ENCODE results near the gene JARID2.
A peak's percentile ranks its signal among the peaks of the same experiment; 100 is the strongest.

JARID2 gene

DNA sequence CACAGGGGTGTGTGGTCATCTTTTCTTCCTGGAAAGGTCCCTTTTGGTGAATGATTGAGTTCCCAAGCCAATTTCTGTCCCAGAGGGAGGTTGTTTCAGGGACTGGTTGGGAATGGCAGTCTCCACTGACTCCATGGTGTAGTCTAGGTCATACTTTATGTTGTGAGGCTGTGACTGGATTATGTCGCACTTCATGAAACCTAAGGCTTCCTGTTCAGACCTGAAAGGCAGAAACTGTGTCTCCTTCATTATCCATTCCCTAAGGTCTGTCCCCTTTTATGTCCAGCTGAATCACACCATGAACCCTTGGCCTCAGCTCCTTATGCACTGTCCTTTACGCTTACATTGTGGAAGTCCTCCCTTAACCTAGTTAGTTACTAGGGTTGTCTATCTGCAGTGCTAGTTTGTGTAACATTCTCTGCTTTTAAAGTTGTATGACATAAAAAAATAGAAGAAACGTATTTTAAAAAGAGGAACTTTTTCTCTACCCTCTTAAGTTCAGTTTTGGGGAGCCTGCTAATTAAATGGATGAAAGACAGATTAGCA lies 191.3 kb downstream of the JARID2 start:
- DNase-seq (ENCODE audit: low read depth, low spot score): no peak
- H3K4me3 ChIP-seq (ENCODE audit: low read depth, low read length): no peak overlapping the region
- in situ Hi-C loops (cut with HindIII; ENCODE audit: low sequenced_read_pairs): no loop called here
- TF ChIP-seq, protein P1, sequence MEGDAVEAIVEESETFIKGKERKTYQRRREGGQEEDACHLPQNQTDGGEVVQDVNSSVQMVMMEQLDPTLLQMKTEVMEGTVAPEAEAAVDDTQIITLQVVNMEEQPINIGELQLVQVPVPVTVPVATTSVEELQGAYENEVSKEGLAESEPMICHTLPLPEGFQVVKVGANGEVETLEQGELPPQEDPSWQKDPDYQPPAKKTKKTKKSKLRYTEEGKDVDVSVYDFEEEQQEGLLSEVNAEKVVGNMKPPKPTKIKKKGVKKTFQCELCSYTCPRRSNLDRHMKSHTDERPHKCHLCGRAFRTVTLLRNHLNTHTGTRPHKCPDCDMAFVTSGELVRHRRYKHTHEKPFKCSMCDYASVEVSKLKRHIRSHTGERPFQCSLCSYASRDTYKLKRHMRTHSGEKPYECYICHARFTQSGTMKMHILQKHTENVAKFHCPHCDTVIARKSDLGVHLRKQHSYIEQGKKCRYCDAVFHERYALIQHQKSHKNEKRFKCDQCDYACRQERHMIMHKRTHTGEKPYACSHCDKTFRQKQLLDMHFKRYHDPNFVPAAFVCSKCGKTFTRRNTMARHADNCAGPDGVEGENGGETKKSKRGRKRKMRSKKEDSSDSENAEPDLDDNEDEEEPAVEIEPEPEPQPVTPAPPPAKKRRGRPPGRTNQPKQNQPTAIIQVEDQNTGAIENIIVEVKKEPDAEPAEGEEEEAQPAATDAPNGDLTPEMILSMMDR (IDR thresholded peaks at IDR 0.05; ENCODE audit: low read depth, low read length): no peak

GRCh38 chr6:15439410-15440025 lies 193.6 kb downstream of the JARID2 start:
- in situ Hi-C loops (cut with HindIII; ENCODE audit: low sequenced_read_pairs): no loop called here
- DNase-seq (ENCODE audit: low read depth, low spot score): no peak
- H3K4me3 ChIP-seq (ENCODE audit: low read depth, low read length): no peak overlapping the region
- TF ChIP-seq, protein P1 (IDR thresholded peaks at IDR 0.05; ENCODE audit: low read depth, low read length): no peak

- DNase-seq (ENCODE audit: low read depth, low spot score): no peak
- in situ Hi-C loops (cut with HindIII; ENCODE audit: low sequenced_read_pairs): no loop called here
Observed at GRCh38 chr6:15440040-15440439, 194.2 kb downstream of the JARID2 start.

DNA sequence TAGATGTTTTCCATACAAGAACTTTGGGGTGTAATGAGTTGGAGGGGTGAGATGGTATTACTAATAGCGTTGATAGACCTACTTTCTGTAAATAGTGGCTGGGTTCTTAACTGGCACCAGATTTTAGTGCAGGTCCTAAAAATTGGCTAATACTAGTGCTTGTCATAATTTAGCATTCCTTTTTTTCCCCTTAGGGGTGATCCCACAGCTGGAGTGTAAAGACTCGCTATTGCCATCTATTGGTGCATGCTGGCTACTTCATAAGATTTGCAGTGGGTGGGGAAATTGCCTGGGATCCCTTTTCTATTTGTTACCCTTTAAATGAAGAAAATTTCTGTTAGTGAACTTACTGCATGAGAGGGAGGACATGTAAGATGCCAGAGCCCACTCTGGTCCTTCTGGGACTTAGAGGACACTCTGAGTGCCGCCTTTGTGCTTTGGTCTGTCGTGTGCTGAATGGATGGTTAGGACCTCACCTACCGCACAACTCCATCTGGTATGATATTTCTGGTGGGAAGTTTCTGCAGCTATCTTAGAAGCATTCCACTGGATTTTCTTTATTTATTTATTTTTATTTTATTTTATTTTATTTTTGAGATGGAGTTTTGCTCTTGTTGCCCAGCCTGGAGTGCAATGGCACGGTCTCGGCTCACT lies 195.5 kb downstream of the JARID2 start:
- in situ Hi-C loops (cut with HindIII; ENCODE audit: low sequenced_read_pairs): no loop called here
- peak; percentile 65 for DNase-seq (ENCODE audit: low read depth, low spot score)
- H3K4me3 ChIP-seq (ENCODE audit: low read depth, low read length): no peak overlapping the region
- TF ChIP-seq, protein P1 (IDR thresholded peaks at IDR 0.05; ENCODE audit: low read depth, low read length): peak; percentile 91

More at GRCh38 chr6:15440040-15440439, 194.2 kb downstream of the JARID2 start:
- TF ChIP-seq, protein P1 (IDR thresholded peaks at IDR 0.05; ENCODE audit: low read depth, low read length): no peak
- H3K4me3 ChIP-seq (ENCODE audit: low read depth, low read length): no peak overlapping the region

- DNase-seq (ENCODE audit: low read depth, low spot score): no peak
- no peak overlapping the region for H3K4me3 ChIP-seq (ENCODE audit: low read depth, low read length)
- TF ChIP-seq, protein P1 (IDR thresholded peaks at IDR 0.05; ENCODE audit: low read depth, low read length): no peak
- in situ Hi-C loops (cut with HindIII; ENCODE audit: low sequenced_read_pairs): no loop called here
Observed at GRCh38 chr6:15441981-15442380, 196.1 kb downstream of the JARID2 start.

DNA sequence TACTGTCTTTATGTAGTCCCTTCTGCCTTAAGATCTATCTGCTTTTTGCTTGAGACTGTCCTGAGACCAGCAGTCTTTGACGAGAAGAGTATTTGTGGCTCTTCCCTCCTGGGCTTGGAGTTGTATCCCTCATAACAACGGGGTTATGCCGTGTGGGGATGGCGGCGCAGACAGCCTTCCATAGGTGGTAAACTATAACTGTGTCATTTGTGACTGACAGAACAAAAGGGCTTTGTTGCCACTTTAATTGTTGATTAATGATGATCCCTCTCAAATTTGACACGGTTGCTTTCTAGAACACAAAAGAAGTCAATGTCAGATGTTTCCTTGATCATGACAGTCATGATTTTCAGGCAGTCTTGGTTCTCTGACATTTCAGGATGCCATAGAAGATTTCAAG lies 196.6 kb downstream of the JARID2 start:
- DNase-seq (ENCODE audit: low read depth, low spot score): no peak
- in situ Hi-C loops (cut with HindIII; ENCODE audit: low sequenced_read_pairs): no loop called here
- TF ChIP-seq, protein P1 (IDR thresholded peaks at IDR 0.05; ENCODE audit: low read depth, low read length): no peak
- H3K4me3 ChIP-seq (ENCODE audit: low read depth, low read length): no peak overlapping the region
